BE2C (cell line): Measurements from ENCODE around the gene BICDL1. TPM values are rescaled to one million over a fixed set of nuclear protein-coding genes. Genes with fewer than 3 reads are reported as not detected.
A peak's percentile ranks its signal among the peaks of the same experiment; 100 is the strongest.

Experiments used
- DNase-seq: peaks from one replicate; pipeline ENCODE4 v3.0.0-alpha.2; 2020
- H3K27me3 ChIP-seq: fragments of 250-450 bp; sonication (Bioruptor Pico); 2 replicates; pipeline ENCODE4 v1.5.1; 2020; ENCODE audit warnings: mild to moderate bottlenecking
- H3K36me3 ChIP-seq: fragments of 250-450 bp; sonication (Bioruptor Pico); 2 replicates; pipeline ENCODE4 v1.5.1; 2020; ENCODE audit warnings: mild to moderate bottlenecking
- H3K4me1 ChIP-seq: fragments of 250-450 bp; sonication (Bioruptor Pico); 2 replicates; pipeline ENCODE4 v1.5.1; 2020
- H3K4me3 ChIP-seq: 2 replicates; pipeline ENCODE4 v1.5.1; 2011; ENCODE audit warnings: low read depth, low read length
- H3K9me3 ChIP-seq: fragments of 250-450 bp; sonication (Bioruptor Pico); 2 replicates; pipeline ENCODE4 v1.5.1; 2020
- CTCF ChIP-seq: IDR thresholded peaks from 2 replicates; pipeline ENCODE4 v1.5.1; 2012; ENCODE audit warnings: mild to moderate bottlenecking, low read depth, low read length
- polyA plus RNA-seq: library from polyadenylated mRNA; unstranded; fragments of >200 nt; gene quantifications from one replicate; pipeline ENCODE4 v1.2.1, GENCODE V29; 2012; ENCODE audit warnings: low read depth, missing spikeins; ENCODE audit not compliant: insufficient read length, insufficient read depth

The BICDL1 gene
- polyA plus RNA-seq = 29.9 TPM

GRCh38 chr12:119988472-119989360, at the start of gene BICDL1:
TSS of gene BICDL1 (plus strand) at chr12:119989236. CDS start at chr12:119989869, 633 bp downstream.
- peak; percentile 79 for DNase-seq
- peak; percentile 48 for TF ChIP-seq CTCF
- Histone ChIP-seq H3K4me1 (peaks cover 7% of the 10 kb centered on the region), H3K4me3 (peak within 1 kb of the TSS; percentile 68), H3K36me3 (no peaks in the 10 kb centered on the region), H3K27me3 (peaks cover 3% of the 10 kb centered on the region), H3K9me3 (no peaks in the 10 kb centered on the region)

GRCh38 chr12:119940897-119941296, 48.1 kb upstream of the BICDL1 start:
- H3K4me1 ChIP-seq = no peaks in the 10 kb centered on the region
- no peaks in the 10 kb centered on the region for H3K9me3 ChIP-seq
- H3K36me3 ChIP-seq = no peaks in the 10 kb centered on the region
- no peaks in the 10 kb centered on the region for H3K27me3 ChIP-seq
- TF ChIP-seq CTCF = no peak
- no peak overlapping the region for H3K4me3 ChIP-seq
- no peak for DNase-seq

- no peak overlapping the region for H3K4me3 ChIP-seq
- no peaks in the 10 kb centered on the region for H3K27me3 ChIP-seq
- TF ChIP-seq CTCF = no peak
- no peak for DNase-seq
- no peaks in the 10 kb centered on the region for H3K36me3 ChIP-seq
- H3K4me1 ChIP-seq = no peaks in the 10 kb centered on the region
- H3K9me3 ChIP-seq = no peaks in the 10 kb centered on the region
Observed at GRCh38 chr12:119942386-119942785, 46.6 kb upstream of the BICDL1 start.

- no peak for DNase-seq
- Histone ChIP-seq H3K4me3 (no peak overlapping the region), H3K36me3 (no peaks in the 10 kb centered on the region), H3K4me1 (no peaks in the 10 kb centered on the region), H3K27me3 (no peaks in the 10 kb centered on the region), H3K9me3 (no peaks in the 10 kb centered on the region)
- no peak for TF ChIP-seq CTCF
Observed at GRCh38 chr12:119946213-119946612, 42.8 kb upstream of the BICDL1 start.

GRCh38 chr12:119949145-119949544, 39.9 kb upstream of the BICDL1 start:
- Histone ChIP-seq H3K36me3 (no peaks in the 10 kb centered on the region), H3K4me1 (no peaks in the 10 kb centered on the region), H3K27me3 (no peaks in the 10 kb centered on the region), H3K9me3 (no peaks in the 10 kb centered on the region), H3K4me3 (no peak overlapping the region)
- TF ChIP-seq CTCF = no peak
- no peak for DNase-seq

- Histone ChIP-seq H3K4me3 (no peak overlapping the region), H3K9me3 (no peaks in the 10 kb centered on the region), H3K36me3 (no peaks in the 10 kb centered on the region), H3K27me3 (no peaks in the 10 kb centered on the region), H3K4me1 (no peaks in the 10 kb centered on the region)
- no peak for DNase-seq
- no peak for TF ChIP-seq CTCF
Observed at GRCh38 chr12:119949594-119949993, 39.4 kb upstream of the BICDL1 start.
